Measurements from ENCODE around the gene E2F4. TPM values are rescaled to one million over a fixed set of nuclear protein-coding genes. Genes with fewer than 3 reads are reported as not detected.

The E2F4 gene
- total and polyA plus RNA-seq, 2 of the 8 experiments (the other 6 are each of a cell fraction or from before 2014, with no cell fraction given) = 79.9 to 157 TPM

- TF ChIP-seq CHD7 (IDR thresholded peaks at IDR 0.05; ENCODE audit: insufficient replicate concordance, low read length) = no peak
- no peak for TF ChIP-seq POU5F1 (IDR thresholded peaks at IDR 0.05; ENCODE audit: low read depth, low read length)
- TF ChIP-seq JUN (IDR thresholded peaks at IDR 0.05; ENCODE audit: low read depth, low read length) = no peak
- no peak for TF ChIP-seq BRCA1 (IDR thresholded peaks at IDR 0.05; ENCODE audit: low read depth, low read length)
- no peak for TF ChIP-seq SUZ12 (IDR thresholded peaks at IDR 0.05; ENCODE audit: low read length)
- no peak for TF ChIP-seq FOSL1 (IDR thresholded peaks at IDR 0.05; ENCODE audit: insufficient read depth, low read depth, low read length)
- TF ChIP-seq CBX5 (IDR thresholded peaks at IDR 0.05; ENCODE audit: low read depth, low read length) = no peak
- TF ChIP-seq E2F6 (IDR thresholded peaks at IDR 0.05) = no peak
- no peak for TF ChIP-seq YY1 (IDR thresholded peaks at IDR 0.05; ENCODE audit: low read depth, low read length)
Measured at GRCh38 chr16:67192781-67193361, 916 bp downstream of the E2F4 start (continued).
